HG03354 (cell line): Measurements from ENCODE around the gene EPB41.
"Not testable (repeated sequence)": the region's sequence is repeated elsewhere in the genome, so short reads cannot be mapped to it uniquely, and the experiment has no call there.

ENCODE experiments used
- ATAC-seq: cut with Tn5 transposase; IDR thresholded peaks from one replicate; pipeline ENCODE4 v1.9.1; 2021; ENCODE audit warnings: mild to moderate bottlenecking; ENCODE audit not compliant: unreplicated experiment, poor library complexity, severe bottlenecking

EPB41 gene

GRCh38 chr1:28914228-28915030 is at the start of gene EPB41:
Gene EPB41 (plus strand): TSS chr1:28914569. CDS start chr1:28987438, 72,869 bp downstream.
- peak; percentile 87 for ATAC-seq

- ATAC-seq: no peak
Observed at GRCh38 chr1:28864695-28865094, 49.7 kb upstream of the EPB41 start.

- ATAC-seq: no peak
Observed at GRCh38 chr1:28865997-28866650, 48.2 kb upstream of the EPB41 start.

- ATAC-seq: no peak
Observed at GRCh38 chr1:28867850-28868249, 46.5 kb upstream of the EPB41 start.

GRCh38 chr1:28869952-28870351 is 44.4 kb upstream of the EPB41 start:
- ATAC-seq: no peak

GRCh38 chr1:28871631-28872401 is 42.6 kb upstream of the EPB41 start:
- ATAC-seq: no peak

- ATAC-seq: not testable (repeated sequence)
Observed at GRCh38 chr1:28875134-28875533, 39.2 kb upstream of the EPB41 start.

GRCh38 chr1:28877132-28877781 is 37.1 kb upstream of the EPB41 start:
- ATAC-seq: peak; percentile 53

GRCh38 chr1:28878796-28879195 is 35.6 kb upstream of the EPB41 start:
- no peak for ATAC-seq

- no peak for ATAC-seq
Observed at GRCh38 chr1:28882009-28882628, 32.2 kb upstream of the EPB41 start.

- no peak for ATAC-seq
Observed at GRCh38 chr1:28883242-28883616, 31.1 kb upstream of the EPB41 start.

- ATAC-seq: no peak
Observed at GRCh38 chr1:28885472-28885877, 28.9 kb upstream of the EPB41 start.

GRCh38 chr1:28885977-28886730 is 28.2 kb upstream of the EPB41 start:
- ATAC-seq: no peak

- ATAC-seq: peak; percentile 76
Observed at GRCh38 chr1:28886731-28887418, 27.5 kb upstream of the EPB41 start.

- peak; percentile 28 for ATAC-seq
Observed at GRCh38 chr1:28887419-28887834, 26.9 kb upstream of the EPB41 start.

- ATAC-seq: no peak
Observed at GRCh38 chr1:28887835-28888682, 26.3 kb upstream of the EPB41 start.

- ATAC-seq: no peak
Observed at GRCh38 chr1:28888915-28889314, 25.5 kb upstream of the EPB41 start.
